GM12865 (cell line): ENCODE data around the gene CCDC73.

ENCODE experiments used
- DNase-seq: peaks from one replicate; pipeline ENCODE4 v3.0.0; 2010; ENCODE audit warnings: low read depth
- H3K4me3 ChIP-seq: 2 replicates; pipeline ENCODE4 v1.5.1; 2011; ENCODE audit warnings: mild to moderate bottlenecking, low read depth, low read length, control low read depth
- CTCF ChIP-seq: IDR thresholded peaks from 2 replicates; pipeline ENCODE4 v1.5.1; 2011; ENCODE audit warnings: low read length, control low read depth, low read depth, inconsistent platforms; ENCODE audit not compliant: insufficient read depth; ENCODE audit errors: missing control alignments

CCDC73 gene

GRCh38 chr11:32575070-32575469 lies 219.4 kb downstream of the CCDC73 start:
- TF ChIP-seq CTCF, result no peak
- no peak overlapping the region for H3K4me3 ChIP-seq

GRCh38 chr11:32574421-32574820 lies 220.0 kb downstream of the CCDC73 start:
- no peak for DNase-seq
- no peak overlapping the region for H3K4me3 ChIP-seq
- TF ChIP-seq CTCF, result no peak

More at GRCh38 chr11:32575070-32575469, 219.4 kb downstream of the CCDC73 start:
- no peak for DNase-seq

- no peak for TF ChIP-seq CTCF
- H3K4me3 ChIP-seq, result no peak overlapping the region
- no peak for DNase-seq
Measured at GRCh38 chr11:32573228-32573627, 221.2 kb downstream of the CCDC73 start.

GRCh38 chr11:32571039-32571438 lies 223.4 kb downstream of the CCDC73 start:
- no peak overlapping the region for H3K4me3 ChIP-seq
- DNase-seq, result no peak
- no peak for TF ChIP-seq CTCF

GRCh38 chr11:32569313-32569881 lies 225.1 kb downstream of the CCDC73 start:
- DNase-seq, result no peak
- H3K4me3 ChIP-seq, result no peak overlapping the region
- no peak for TF ChIP-seq CTCF

GRCh38 chr11:32567154-32567553 lies 227.3 kb downstream of the CCDC73 start:
- no peak overlapping the region for H3K4me3 ChIP-seq
- DNase-seq, result no peak
- TF ChIP-seq CTCF, result no peak

GRCh38 chr11:32566517-32566916 lies 227.9 kb downstream of the CCDC73 start:
- TF ChIP-seq CTCF, result no peak
- no peak overlapping the region for H3K4me3 ChIP-seq
- DNase-seq, result no peak
